ENCODE measurements around the gene ALS2. TPM values are rescaled to one million over a fixed set of nuclear protein-coding genes. Genes with fewer than 3 reads are reported as not detected.

ALS2 gene
- polyA plus RNA-seq, 1 of the 3 experiments (the other 2 are of a cell fraction) = 11.6 TPM

DNA sequence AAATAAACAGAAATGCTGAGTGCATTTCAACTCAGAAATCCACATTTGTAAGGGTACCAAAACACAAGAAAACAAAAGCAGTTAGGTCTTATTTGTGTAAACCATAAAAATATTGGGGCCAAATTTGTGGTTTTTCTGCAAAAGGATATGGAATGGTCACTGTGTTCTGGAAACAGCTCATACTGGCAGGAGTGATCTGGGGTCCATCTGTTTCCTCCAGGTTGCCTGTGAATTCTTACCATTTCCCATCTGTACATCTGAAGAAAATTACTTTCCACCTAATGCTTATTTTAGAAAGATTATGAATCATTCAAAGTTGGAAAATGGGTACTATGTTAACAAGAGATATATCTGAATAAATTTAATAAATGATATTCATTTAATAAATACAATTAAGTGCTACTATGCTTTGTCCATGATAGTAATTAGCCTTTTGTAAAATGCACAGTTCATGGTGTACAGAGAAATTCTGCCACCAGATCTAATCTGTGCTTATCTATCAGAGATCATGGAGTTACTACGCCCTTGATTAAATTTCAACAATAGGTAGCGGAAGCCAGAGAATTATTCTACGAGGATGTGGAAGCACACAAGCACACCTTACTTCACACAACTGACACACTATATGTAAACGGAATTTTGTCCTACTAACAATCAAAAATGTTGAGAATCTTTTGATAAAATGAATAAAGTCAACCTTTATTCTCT, 10.9 kb downstream of the ALS2 start (continued):
- TF ChIP-seq TAF1 (IDR thresholded peaks at IDR 0.05; ENCODE audit: borderline replicate concordance, low read depth, low read length) = no peak
- TF ChIP-seq, protein P1, sequence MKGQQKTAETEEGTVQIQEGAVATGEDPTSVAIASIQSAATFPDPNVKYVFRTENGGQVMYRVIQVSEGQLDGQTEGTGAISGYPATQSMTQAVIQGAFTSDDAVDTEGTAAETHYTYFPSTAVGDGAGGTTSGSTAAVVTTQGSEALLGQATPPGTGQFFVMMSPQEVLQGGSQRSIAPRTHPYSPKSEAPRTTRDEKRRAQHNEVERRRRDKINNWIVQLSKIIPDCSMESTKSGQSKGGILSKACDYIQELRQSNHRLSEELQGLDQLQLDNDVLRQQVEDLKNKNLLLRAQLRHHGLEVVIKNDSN (IDR thresholded peaks at IDR 0.05; ENCODE audit: borderline replicate concordance, low read depth) = no peak
- no peak for TF ChIP-seq SIN3A (IDR thresholded peaks at IDR 0.05; ENCODE audit: borderline replicate concordance, low read depth, low read length)
- no peak for TF ChIP-seq NFIC (IDR thresholded peaks at IDR 0.05; ENCODE audit: borderline replicate concordance)
- no peak for TF ChIP-seq GABPA (IDR thresholded peaks at IDR 0.05; ENCODE audit: low read depth)
- TF ChIP-seq RFX5 (IDR thresholded peaks at IDR 0.05; ENCODE audit: low read length) = no peak
- TF ChIP-seq, protein P2, sequence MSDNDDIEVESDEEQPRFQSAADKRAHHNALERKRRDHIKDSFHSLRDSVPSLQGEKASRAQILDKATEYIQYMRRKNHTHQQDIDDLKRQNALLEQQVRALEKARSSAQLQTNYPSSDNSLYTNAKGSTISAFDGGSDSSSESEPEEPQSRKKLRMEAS (IDR thresholded peaks at IDR 0.05; ENCODE audit: low read depth) = no peak
- TF ChIP-seq, protein P3, sequence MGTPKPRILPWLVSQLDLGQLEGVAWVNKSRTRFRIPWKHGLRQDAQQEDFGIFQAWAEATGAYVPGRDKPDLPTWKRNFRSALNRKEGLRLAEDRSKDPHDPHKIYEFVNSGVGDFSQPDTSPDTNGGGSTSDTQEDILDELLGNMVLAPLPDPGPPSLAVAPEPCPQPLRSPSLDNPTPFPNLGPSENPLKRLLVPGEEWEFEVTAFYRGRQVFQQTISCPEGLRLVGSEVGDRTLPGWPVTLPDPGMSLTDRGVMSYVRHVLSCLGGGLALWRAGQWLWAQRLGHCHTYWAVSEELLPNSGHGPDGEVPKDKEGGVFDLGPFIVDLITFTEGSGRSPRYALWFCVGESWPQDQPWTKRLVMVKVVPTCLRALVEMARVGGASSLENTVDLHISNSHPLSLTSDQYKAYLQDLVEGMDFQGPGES (IDR thresholded peaks at IDR 0.05; ENCODE audit: low read depth, low read length) = no peak
- TF ChIP-seq FOXJ3 (CRISPR knock-in tag; IDR thresholded peaks at IDR 0.05) = no peak
- TF ChIP-seq JUND (IDR thresholded peaks at IDR 0.05) = no peak
- TF ChIP-seq, protein P4, sequence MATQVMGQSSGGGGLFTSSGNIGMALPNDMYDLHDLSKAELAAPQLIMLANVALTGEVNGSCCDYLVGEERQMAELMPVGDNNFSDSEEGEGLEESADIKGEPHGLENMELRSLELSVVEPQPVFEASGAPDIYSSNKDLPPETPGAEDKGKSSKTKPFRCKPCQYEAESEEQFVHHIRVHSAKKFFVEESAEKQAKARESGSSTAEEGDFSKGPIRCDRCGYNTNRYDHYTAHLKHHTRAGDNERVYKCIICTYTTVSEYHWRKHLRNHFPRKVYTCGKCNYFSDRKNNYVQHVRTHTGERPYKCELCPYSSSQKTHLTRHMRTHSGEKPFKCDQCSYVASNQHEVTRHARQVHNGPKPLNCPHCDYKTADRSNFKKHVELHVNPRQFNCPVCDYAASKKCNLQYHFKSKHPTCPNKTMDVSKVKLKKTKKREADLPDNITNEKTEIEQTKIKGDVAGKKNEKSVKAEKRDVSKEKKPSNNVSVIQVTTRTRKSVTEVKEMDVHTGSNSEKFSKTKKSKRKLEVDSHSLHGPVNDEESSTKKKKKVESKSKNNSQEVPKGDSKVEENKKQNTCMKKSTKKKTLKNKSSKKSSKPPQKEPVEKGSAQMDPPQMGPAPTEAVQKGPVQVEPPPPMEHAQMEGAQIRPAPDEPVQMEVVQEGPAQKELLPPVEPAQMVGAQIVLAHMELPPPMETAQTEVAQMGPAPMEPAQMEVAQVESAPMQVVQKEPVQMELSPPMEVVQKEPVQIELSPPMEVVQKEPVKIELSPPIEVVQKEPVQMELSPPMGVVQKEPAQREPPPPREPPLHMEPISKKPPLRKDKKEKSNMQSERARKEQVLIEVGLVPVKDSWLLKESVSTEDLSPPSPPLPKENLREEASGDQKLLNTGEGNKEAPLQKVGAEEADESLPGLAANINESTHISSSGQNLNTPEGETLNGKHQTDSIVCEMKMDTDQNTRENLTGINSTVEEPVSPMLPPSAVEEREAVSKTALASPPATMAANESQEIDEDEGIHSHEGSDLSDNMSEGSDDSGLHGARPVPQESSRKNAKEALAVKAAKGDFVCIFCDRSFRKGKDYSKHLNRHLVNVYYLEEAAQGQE (IDR thresholded peaks at IDR 0.05; ENCODE audit: low read depth, low read length) = no peak
- TF ChIP-seq TCF12 (IDR thresholded peaks at IDR 0.05) = peak; percentile 92

DNA sequence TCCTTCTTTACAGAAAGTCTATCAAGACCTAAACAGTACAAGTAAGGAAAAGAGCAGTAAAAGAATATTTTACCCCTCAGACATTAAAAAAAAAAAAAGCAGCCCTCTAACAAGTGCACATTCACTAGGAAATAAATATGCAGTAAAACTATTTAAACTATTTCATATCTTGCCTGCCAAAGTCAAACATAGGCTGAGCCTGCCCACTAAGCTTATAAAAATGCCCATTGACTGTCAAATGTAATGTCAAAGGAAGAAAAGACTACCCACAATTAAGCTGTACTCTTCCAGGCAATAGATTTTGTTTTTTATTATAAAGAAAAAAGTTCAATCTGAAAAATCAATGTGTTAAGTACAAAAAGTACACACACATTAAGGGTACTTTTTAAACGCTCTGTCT, 11.8 kb downstream of the ALS2 start:
- ChIA-PET POLR2A (no interaction called here), CTCF (interaction anchor here (0.6 to 1.5 kb wide), 7 partner anchors 10 to 1816 kb away, joined by 3 to 7 read pairs (median 3); partner anchors contain the start of gene ALS2)
- no peaks in the 10 kb centered on the region for H3K9me3 ChIP-seq
- H3K9me2 ChIP-seq = 0 out of 2 replicates have a peak, but pooled peaks cover under 1% of the 10 kb centered on the region
- H3K27me3 ChIP-seq (ENCODE audit: insufficient read depth) = no peaks in the 10 kb centered on the region
- H3F3A ChIP-seq (replicated peaks; ENCODE audit: insufficient read depth) = peaks cover 17% of the 10 kb centered on the region
- H4K20me1 ChIP-seq (ENCODE audit: insufficient read depth) = no peaks in the 10 kb centered on the region; the same call in none of the 2 replicates
- H3K79me2 ChIP-seq (ENCODE audit: insufficient read depth) = peaks cover 64% of the 10 kb centered on the region
- peaks cover 7 to 12% of the 10 kb centered on the region in 2 experiments; a peak in 3 of 4 replicates for H3K4me1 ChIP-seq (ENCODE audit: control insufficient read depth in 1 of 2, insufficient read depth in 2 of 2, low read depth in 1 of 2, low read length in 1 of 2)
- no peak overlapping the region for H2AFZ ChIP-seq (ENCODE audit: low read depth)
- peaks cover 20 to 23% of the 10 kb centered on the region in 2 experiments for H3K36me3 ChIP-seq (replicated peaks in 1 of 2; ENCODE audit: control insufficient read depth in 1 of 2, insufficient read depth in 2 of 2, low read length in 1 of 2)
- peak overlapping the region; percentile 10; the same call in 1 of the 2 replicates for H3K4me2 ChIP-seq
- peak overlapping the region in 1 of 2 experiments; percentile 25; a peak in 1 of 4 replicates for H3K4me3 ChIP-seq (ENCODE audit: low read depth in 2 of 2, low read length in 1 of 2)
- DNase-seq = no peak
- H3K27ac ChIP-seq (ENCODE audit: low read depth in 2 of 2, low read length in 1 of 2) = peak overlapping the region; percentile 38 to 80; a peak in 3 of 4 replicates
- WGBS (ENCODE audit: low lambda C conversion rate) = 92% methylated on average over 1 of the region's 1 CpG
- H3K9ac ChIP-seq = no peak overlapping the region; the same call in 1 of the 2 replicates
- TF ChIP-seq TAF1 (IDR thresholded peaks at IDR 0.05; ENCODE audit: borderline replicate concordance, low read depth, low read length) = no peak
- no peak for TF ChIP-seq SMC3 (IDR thresholded peaks at IDR 0.05; ENCODE audit: low read depth, low read length)
- TF ChIP-seq YY1 (IDR thresholded peaks at IDR 0.05; ENCODE audit: low read depth) = no peak
- TF ChIP-seq FOSL2 (IDR thresholded peaks at IDR 0.05; ENCODE audit: borderline replicate concordance, low read depth) = peak; percentile 38; the same call in 1 of the 2 replicates
- no peak for TF ChIP-seq FOXM1 (IDR thresholded peaks at IDR 0.05; ENCODE audit: low read depth)
- TF ChIP-seq, protein P5, sequence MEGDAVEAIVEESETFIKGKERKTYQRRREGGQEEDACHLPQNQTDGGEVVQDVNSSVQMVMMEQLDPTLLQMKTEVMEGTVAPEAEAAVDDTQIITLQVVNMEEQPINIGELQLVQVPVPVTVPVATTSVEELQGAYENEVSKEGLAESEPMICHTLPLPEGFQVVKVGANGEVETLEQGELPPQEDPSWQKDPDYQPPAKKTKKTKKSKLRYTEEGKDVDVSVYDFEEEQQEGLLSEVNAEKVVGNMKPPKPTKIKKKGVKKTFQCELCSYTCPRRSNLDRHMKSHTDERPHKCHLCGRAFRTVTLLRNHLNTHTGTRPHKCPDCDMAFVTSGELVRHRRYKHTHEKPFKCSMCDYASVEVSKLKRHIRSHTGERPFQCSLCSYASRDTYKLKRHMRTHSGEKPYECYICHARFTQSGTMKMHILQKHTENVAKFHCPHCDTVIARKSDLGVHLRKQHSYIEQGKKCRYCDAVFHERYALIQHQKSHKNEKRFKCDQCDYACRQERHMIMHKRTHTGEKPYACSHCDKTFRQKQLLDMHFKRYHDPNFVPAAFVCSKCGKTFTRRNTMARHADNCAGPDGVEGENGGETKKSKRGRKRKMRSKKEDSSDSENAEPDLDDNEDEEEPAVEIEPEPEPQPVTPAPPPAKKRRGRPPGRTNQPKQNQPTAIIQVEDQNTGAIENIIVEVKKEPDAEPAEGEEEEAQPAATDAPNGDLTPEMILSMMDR (IDR thresholded peaks at IDR 0.05) = no peak
- TF ChIP-seq GABPA (IDR thresholded peaks at IDR 0.05; ENCODE audit: low read depth) = no peak
- TF ChIP-seq, protein P6, sequence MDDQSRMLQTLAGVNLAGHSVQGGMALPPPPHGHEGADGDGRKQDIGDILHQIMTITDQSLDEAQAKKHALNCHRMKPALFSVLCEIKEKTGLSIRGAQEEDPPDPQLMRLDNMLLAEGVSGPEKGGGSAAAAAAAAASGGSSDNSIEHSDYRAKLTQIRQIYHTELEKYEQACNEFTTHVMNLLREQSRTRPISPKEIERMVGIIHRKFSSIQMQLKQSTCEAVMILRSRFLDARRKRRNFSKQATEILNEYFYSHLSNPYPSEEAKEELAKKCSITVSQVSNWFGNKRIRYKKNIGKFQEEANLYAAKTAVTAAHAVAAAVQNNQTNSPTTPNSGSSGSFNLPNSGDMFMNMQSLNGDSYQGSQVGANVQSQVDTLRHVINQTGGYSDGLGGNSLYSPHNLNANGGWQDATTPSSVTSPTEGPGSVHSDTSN (IDR thresholded peaks at IDR 0.05) = peak; percentile 69
- TF ChIP-seq, protein P7, sequence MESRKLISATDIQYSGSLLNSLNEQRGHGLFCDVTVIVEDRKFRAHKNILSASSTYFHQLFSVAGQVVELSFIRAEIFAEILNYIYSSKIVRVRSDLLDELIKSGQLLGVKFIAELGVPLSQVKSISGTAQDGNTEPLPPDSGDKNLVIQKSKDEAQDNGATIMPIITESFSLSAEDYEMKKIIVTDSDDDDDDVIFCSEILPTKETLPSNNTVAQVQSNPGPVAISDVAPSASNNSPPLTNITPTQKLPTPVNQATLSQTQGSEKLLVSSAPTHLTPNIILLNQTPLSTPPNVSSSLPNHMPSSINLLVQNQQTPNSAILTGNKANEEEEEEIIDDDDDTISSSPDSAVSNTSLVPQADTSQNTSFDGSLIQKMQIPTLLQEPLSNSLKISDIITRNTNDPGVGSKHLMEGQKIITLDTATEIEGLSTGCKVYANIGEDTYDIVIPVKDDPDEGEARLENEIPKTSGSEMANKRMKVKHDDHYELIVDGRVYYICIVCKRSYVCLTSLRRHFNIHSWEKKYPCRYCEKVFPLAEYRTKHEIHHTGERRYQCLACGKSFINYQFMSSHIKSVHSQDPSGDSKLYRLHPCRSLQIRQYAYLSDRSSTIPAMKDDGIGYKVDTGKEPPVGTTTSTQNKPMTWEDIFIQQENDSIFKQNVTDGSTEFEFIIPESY (IDR thresholded peaks at IDR 0.05; ENCODE audit: borderline replicate concordance, low read depth) = no peak
- no peak for TF ChIP-seq RAD21 (IDR thresholded peaks at IDR 0.05; ENCODE audit: low read length)
